Measurements from ENCODE around the gene GORAB.

GORAB gene

GRCh38 chr1:170531758-170532657 lies at the start of gene GORAB:
GORAB (plus strand) TSS chr1:170532166; CDS start chr1:170532224, 58 bp downstream.
- peak; percentile 64 to 74 (median 70) for DNase-seq (ENCODE audit: low read depth in 2 of 3, low spot score in 2 of 3)

- no peak for DNase-seq (ENCODE audit: low read depth in 2 of 3, low spot score in 2 of 3)
These were observed 48.9 kb upstream of the GORAB start for GRCh38 chr1:170483051-170483450.

- DNase-seq (ENCODE audit: low read depth in 2 of 3, low spot score in 2 of 3) = no peak
These were observed 44.5 kb upstream of the GORAB start for GRCh38 chr1:170487503-170487902.

- DNase-seq (ENCODE audit: low read depth in 2 of 3, low spot score in 2 of 3) = no peak
These were observed 40.7 kb upstream of the GORAB start for GRCh38 chr1:170491291-170491690.

GRCh38 chr1:170494369-170494768 lies 37.6 kb upstream of the GORAB start:
- DNase-seq (ENCODE audit: low read depth in 2 of 3, low spot score in 2 of 3) = no peak

- no peak for DNase-seq (ENCODE audit: low read depth in 2 of 3, low spot score in 2 of 3)
These were observed 37.0 kb upstream of the GORAB start for GRCh38 chr1:170495006-170495405.

- DNase-seq (ENCODE audit: low read depth in 2 of 3, low spot score in 2 of 3) = no peak
These were observed 33.1 kb upstream of the GORAB start for GRCh38 chr1:170498876-170499275.

- no peak for DNase-seq (ENCODE audit: low read depth in 2 of 3, low spot score in 2 of 3)
These were observed 28.3 kb upstream of the GORAB start for GRCh38 chr1:170503665-170504064.

- no peak for DNase-seq (ENCODE audit: low read depth in 2 of 3, low spot score in 2 of 3)
These were observed 21.8 kb upstream of the GORAB start for GRCh38 chr1:170510163-170510562.

- no peak for DNase-seq (ENCODE audit: low read depth in 2 of 3, low spot score in 2 of 3)
These were observed 20.9 kb upstream of the GORAB start for GRCh38 chr1:170511038-170511437.

- no peak for DNase-seq (ENCODE audit: low read depth in 2 of 3, low spot score in 2 of 3)
These were observed 18.8 kb upstream of the GORAB start for GRCh38 chr1:170513138-170513537.

GRCh38 chr1:170518185-170518834 lies 13.7 kb upstream of the GORAB start:
- DNase-seq (ENCODE audit: low read depth in 2 of 3, low spot score in 2 of 3) = no peak

- DNase-seq (ENCODE audit: low read depth in 2 of 3, low spot score in 2 of 3) = no peak
These were observed 13.0 kb upstream of the GORAB start for GRCh38 chr1:170518965-170519364.

GRCh38 chr1:170520601-170521000 lies 11.4 kb upstream of the GORAB start:
- DNase-seq (ENCODE audit: low read depth in 2 of 3, low spot score in 2 of 3) = no peak

- DNase-seq (ENCODE audit: low read depth in 2 of 3, low spot score in 2 of 3) = no peak
These were observed 10.1 kb upstream of the GORAB start for GRCh38 chr1:170521818-170522217.

- DNase-seq (ENCODE audit: low read depth in 2 of 3, low spot score in 2 of 3) = peak in 1 of 3 experiments; percentile 3
These were observed 801 bp upstream of the GORAB start for GRCh38 chr1:170530972-170531757.

GRCh38 chr1:170533298-170533697 lies 1.3 kb downstream of the GORAB start:
- DNase-seq (ENCODE audit: low read depth in 2 of 3, low spot score in 2 of 3) = no peak

- no peak for DNase-seq (ENCODE audit: low read depth in 2 of 3, low spot score in 2 of 3)
These were observed 2.7 kb downstream of the GORAB start for GRCh38 chr1:170534626-170535147.

GRCh38 chr1:170535418-170535817 lies 3.5 kb downstream of the GORAB start:
- DNase-seq (ENCODE audit: low read depth in 2 of 3, low spot score in 2 of 3) = no peak

GRCh38 chr1:170536924-170537551 lies 5.1 kb downstream of the GORAB start:
- no peak for DNase-seq (ENCODE audit: low read depth in 2 of 3, low spot score in 2 of 3)

Data from activated CD8-positive, alpha-beta memory T cell treated with anti-CD3 and anti-CD28 coated beads for 48 hours (primary cell).